NCI-H2196 treated with DMSO at 0.1 percent for 48 hours (cell line): Measurements from ENCODE around the gene DOCK1.

ENCODE experiments used
- DNase-seq: peaks from one replicate; lab custom pipeline; 2025; ENCODE audit not compliant: unreplicated experiment; lab: John Stamatoyannopoulos, UW

The DOCK1 gene

DNA sequence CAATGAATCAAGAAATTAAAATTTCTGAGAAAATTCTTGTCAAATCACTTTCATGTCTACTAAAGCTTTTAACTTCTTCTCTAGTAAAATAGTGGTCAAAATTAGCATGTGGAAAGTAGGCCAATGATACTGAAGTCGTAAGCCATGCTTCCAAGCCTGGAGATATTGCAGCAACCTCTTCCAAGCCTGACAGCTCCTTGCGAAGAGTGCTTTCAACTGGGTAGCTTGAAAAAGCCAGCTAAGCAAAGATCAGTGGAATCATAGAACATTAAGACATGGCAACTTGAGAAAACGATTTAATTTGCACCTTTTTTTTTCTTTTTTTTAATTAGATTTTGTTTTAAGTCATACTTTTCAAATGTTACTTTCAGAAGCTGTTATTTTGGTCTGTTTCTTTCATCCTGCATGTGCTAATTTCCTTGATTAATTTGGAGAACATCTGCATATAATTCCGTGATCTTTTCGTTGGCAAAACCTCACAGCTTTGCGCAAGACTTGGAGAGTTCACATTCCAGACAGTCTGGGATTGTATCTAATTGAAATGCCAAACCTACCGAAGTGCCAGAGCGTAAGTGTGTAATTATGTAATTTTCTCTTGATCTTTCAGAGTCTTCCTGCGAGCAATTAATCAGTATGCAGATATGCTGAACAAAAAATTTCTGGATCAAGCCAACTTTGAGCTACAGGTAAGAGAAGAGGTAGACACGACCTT, 433.3 kb downstream of the DOCK1 start:
- DNase-seq = no peak

DNA sequence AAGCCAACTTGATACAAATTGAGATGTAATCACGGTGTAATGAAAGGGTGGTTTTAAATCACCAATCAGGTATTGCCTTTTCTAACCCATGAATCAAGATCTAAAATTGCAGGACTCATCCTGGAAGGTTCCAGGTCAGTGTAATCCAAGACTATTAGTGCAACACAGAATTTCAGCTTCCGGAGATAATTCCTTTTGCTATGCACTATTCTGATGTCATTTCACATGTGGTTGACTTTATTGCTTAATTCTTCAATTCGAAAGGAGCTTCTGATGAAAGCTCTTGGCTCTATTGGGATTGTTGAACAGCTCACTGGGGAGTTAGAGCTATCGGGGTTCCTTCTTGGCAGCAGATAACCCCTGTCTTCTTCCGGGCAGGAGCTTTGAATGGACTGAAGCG, 438.6 kb downstream of the DOCK1 start:
- DNase-seq = no peak

DNA sequence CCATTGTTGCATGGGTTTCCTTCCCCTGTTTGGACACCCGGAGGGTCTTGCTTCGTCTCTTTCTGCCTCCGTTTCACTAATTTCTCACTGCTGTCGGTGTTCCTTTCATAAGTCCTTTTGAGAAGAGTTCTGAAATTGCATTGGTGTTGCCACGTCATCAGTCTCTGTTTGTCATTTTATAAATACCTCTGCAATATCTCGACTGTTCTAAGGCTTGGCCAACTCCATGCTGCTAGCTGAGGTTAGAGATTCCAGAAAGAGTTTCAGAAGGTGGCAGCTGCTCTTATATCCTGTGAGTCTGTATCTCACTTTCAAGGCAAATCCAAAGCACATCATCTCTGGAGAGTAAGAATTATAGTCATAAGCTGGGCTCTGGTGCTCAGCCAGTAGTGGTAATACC, 439.1 kb downstream of the DOCK1 start:
- DNase-seq = no peak

DNA sequence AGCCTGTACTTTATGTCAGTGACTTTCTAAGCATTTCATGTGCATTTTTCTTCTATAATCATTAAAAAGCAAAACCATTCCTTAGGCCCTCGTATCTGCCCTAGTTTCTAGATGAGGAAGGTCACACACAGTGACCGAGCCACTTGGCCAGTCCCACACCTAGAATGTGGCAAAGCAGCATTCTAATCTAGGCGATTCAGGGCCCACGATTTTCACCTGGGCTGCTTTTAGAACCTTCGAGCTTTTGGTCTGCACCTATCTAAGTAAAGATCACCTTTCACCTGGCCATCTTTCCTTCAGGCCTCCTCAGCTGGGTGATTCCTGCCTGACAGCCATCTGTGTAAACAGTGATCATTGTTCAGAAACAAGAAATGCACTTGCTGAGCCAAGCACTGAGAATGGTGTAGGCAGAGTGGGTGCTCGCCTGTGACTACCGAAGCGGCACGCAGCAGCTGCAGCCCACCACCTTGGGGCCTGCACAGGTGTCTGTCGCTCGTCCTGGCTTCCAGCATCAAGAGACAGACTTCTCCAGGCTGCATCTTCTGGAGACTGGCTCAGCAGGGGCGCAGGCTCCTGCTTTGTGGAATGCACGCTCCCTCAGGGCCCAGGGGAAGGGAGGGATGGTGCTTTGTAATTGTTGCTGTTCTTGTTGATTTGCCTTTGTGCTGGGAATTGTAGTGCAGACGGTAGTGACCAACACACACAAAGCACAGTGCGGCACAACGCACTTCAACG, 440.2 kb downstream of the DOCK1 start:
- no peak for DNase-seq

DNA sequence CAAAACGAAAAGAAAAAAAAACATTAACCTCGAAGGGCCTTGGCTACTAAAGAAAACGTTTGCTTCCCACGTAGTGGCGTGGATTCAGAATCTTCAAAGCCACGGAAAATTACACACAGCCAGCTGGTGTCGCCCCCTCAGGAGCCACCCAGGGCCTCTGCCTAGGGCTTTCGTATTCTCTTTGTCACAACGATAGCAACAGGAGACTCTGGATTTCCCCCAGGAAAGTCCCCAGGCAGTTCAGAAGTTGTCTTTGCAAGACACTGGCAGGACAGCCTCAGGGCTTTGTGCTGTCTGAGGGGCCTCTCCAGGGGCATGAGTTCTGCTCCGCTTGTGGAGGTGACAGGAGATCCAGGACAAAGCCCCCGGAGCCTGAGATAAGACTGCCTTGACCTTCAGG, 441.4 kb downstream of the DOCK1 start:
- no peak for DNase-seq

DNA sequence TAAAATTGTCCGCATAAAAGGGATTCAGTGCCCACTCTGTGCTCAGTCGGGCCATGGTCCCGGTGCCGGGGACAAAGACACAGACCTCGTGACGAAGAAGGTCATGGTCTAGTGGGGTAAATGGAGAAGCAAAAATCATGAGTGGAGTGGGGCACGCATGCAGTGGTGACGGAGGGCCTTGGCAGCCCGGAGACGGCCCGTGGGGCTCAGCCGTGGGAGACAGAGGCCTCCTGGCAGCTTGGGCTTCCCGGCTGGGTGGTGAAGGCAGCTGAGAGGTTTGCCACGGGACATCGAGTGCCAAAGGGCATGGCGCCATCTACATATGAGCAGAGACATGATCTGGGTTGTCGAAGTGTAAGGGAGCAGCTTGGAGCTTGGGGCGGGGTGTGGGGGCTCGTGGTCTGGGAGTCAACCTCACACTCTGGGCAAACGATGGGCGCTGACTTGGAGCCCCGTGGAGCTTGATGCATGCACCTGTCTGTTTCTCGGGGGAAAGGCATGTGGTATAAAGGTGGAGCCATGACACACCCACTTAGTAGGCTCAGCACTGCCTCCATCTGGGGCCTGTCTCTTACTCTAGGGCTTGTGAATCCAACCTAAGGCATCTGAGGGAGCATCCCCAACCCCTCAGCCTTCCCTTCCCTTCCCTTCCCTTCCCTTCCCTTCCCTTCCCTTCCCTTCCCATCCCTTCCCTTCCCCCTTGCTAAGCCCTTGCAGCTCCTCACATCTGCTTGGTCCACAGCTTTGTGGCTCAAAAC, 442.2 kb downstream of the DOCK1 start:
- DNase-seq = no peak

DNA sequence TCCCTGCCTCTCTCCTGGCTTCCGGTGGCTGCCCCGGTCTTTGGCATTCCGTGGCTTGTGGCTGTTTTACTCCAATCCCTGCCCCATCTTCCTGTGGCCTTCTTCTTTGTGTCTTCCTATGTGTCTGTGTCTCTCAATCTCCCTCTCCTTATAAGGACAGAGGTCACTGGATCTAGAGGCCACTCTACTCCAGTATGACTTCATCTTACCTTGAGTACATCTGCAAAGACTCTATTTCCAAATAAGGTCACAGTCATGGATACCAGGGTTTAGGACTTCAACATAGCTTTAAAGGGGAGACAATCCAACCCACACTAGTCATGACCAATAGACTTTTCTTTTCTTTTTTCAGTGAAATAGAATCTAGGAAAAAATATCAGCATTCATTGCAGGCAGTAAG, 444.5 kb downstream of the DOCK1 start:
- DNase-seq = no peak

DNA sequence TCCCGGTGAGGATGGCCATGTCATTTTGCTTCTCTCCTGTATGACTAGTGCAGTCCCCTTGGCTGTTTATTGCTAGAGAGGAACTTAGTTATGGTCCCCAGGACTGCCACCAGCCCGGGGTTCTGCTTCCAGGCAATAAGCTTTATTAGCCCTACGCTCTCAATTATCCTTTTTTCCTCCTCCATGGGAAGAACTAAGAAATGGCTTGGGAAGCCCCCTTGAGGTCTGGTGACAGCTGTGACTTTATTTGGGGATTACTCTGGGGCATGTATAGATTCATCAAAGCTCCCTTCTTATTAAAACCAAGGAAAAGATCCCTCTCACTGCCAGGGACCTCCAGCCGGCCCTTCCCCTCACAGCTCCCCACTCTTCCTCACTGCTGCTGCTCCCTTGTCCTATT, 446.3 kb downstream of the DOCK1 start:
- no peak for DNase-seq

DNA sequence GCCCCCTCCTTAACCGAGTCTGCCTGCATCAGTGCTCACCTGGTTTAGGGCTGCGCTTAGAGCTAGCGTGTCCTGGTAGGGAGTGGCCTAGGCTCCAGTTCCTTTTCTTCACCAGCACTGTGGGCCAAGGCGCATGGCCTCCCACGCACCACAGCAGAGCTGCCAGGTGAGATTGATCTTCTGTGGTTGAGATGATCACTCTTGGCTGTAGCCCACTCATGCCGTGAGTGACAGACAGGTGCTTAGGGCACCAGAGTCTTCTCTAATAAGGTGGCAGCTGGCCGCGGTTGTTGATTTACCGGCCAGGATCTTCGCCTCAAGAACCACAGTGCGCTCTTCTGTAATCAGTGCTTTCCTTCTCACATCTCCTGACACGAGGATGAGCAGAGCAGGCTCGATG, 448.3 kb downstream of the DOCK1 start:
- DNase-seq = no peak

DNA sequence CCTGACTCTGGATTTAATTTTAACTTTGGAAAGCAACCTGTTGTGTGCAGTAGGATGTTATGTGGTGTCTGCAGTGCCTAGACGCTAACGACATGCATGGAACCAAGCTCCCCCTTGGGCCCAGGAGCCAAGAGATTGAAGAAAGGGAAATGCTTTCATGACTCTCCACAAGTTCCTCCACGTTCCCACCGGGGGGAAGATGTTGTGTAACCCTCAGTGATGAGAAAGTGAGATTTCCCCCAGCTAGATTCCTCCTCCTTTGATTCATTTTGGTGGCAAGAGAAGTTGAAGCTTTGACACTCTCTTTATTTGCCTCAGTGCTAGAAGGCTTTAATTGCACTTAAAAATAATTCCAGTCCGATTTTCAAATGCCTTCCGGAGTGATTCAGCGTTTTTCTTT, 449.0 kb downstream of the DOCK1 start:
- DNase-seq = no peak

DNA sequence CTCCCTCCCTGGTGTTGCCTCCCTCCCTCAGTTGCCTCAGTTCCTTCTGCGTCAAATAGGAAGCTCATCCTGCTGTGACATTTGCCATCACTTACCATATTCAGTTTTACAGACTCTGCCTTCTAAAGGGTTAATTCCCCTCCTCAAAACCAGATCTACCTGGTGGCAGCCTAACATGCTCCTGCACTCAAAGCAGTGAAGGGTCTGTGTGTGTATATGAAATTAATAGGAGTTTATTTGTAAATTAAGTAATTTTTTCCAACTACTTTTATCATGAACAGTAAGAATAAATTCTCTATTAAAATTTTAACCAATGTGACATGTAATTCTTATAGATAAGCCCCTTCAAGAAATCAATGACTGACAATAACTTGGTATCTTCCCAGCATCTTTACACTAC, 449.8 kb downstream of the DOCK1 start:
- DNase-seq = no peak

DNA sequence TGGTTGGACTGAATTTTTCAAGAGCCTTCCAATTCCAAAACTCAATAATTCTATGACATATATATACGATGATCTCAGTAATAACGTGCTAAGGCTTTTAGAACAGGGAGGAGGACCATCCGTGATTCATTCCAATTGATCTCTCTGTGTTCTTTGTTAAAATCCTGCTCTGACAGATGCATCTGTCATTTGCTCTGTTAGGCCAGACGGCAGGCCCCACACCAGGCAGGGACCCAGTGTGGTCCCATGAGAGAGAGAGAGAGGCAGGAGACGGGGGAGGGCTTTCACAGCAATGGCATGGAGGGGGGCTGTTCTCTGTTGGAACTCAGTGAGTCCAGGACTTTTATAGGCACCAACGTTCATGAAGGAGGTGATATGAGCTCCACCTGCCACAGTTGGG, 451.1 kb downstream of the DOCK1 start:
- no peak for DNase-seq

DNA sequence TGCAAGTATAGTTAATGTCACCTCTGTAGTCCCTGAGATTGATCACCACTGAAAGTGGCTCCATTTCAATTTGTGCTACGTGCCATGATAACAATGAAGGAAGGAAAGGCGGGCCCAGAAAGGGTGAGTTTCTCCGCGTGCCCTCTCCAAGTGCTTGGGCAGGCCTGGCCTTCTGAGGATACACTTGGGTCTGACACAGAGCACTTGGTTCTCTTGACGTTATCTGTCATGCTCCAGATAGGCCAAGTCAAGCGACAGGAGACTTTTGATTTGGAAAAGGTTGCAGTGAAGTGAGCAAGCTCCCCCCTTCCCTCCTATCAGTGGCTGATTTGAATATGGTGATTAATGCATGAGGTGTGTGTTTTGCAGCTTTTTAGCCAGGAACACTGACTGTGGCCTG, 452.0 kb downstream of the DOCK1 start:
- DNase-seq = no peak

DNA sequence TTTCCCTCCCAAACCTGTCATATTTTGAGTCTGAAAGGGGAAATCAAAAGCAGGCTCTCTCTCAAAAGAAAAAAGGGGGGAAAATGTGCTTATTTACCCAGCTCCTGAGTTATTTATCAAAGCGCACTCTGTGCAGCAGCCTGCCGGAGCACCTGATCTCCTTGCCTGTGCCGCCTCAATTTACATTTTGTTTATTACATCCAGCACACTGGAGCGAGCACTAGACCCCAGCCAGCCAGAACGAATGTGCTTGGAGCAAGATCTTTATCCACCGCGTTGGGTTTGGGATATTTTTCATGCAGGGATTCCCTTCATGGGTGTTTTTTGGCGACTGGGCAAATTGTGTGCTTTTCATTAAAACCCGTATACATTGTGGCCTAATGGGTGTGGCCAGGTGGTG, 453.1 kb downstream of the DOCK1 start:
- no peak for DNase-seq

DNA sequence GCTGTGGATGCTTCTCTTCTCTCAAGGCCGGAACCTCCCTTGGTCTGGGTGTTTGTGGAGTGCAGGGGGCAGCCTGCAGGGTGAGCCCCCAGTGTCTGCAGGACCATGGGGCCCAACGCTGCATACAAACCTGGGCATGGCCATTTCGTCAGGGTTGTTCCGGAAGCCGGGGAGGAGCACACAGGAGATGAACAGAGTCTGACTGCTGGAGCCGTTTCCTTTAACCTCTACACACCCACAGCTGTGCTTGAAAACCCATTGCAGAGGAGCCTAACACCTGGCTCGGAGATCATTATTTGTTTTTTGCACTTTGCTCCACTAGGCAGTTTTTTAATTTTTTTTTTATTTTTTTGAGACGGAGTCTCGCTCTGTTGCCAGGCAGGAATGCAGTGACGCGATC, 458.8 kb downstream of the DOCK1 start:
- no peak for DNase-seq

DNA sequence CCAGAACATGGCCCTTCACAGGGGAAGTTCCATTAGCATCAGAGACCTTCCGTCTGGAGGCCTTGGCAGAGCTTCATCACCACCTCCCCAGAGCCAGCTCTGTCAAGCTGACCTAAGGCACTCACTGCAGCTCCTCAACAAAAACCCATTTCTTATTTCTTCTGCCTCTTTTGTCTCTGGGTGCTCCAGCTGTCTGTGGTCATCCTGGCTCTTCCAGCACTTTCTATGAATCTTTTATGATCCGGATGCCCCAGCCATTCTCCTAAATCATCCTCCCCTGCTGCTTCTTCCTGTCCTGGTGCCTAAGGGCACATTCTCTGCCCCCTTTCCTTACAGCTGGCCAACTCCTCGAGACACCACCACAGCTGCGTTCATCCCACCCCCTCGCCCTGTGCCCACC, 462.9 kb downstream of the DOCK1 start:
- no peak for DNase-seq

DNA sequence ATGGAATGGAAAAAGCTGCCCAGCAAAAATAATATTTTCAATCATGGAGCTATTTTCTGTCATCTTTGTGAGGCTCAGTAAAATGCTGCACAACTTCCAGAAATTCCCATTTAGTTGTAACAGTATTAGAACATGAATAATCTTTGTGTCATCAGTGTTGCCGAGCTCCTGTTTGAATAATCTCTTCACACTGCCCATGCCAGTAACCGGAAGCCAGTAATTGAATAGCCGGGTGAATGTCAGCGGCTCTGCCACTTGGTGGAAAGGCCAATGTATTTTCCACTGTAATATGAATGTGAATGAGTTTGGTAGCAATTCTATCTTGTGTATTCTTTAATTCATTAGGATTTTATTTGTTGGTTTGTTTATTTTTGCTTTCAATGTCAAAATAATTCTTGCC, 463.7 kb downstream of the DOCK1 start:
- no peak for DNase-seq

DNA sequence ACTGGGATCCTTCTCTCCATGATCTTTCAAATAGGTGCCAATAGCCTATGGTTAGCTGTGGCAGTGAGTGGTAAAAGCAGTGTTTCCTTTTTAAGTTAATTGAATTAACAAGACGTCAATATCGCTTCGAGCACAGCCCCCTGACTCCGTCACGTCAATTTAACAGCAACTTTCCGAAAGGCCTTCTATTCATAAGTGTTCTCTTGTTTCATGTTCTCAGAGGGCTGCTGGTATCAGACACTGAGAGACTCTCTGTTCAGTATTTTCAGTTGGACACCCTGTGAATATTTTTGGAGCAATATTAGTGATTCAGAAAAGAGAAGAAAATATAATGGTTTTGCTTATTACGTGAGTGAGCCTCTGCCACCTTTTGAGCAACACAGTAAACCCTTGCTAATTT, 465.4 kb downstream of the DOCK1 start:
- DNase-seq = no peak

DNA sequence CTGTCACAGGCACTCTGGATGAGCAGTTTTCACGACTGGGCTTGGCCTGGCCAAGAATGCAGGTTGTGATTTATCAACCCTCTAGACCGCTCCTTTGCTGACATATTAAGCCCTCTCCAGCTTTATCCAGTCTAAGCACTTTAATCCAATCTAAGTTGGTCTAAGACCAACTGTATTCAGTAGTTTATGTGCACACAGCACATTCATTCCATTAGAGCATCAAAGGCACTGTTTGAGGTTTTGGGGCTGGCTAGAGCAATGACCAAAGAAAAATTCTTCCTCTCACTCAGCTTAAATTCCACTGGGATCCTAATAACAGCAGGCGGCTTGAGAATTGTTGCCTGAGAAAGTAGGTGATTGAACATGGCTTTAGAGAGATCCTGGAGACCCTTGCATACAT, 467.1 kb downstream of the DOCK1 start:
- DNase-seq = no peak

DNA sequence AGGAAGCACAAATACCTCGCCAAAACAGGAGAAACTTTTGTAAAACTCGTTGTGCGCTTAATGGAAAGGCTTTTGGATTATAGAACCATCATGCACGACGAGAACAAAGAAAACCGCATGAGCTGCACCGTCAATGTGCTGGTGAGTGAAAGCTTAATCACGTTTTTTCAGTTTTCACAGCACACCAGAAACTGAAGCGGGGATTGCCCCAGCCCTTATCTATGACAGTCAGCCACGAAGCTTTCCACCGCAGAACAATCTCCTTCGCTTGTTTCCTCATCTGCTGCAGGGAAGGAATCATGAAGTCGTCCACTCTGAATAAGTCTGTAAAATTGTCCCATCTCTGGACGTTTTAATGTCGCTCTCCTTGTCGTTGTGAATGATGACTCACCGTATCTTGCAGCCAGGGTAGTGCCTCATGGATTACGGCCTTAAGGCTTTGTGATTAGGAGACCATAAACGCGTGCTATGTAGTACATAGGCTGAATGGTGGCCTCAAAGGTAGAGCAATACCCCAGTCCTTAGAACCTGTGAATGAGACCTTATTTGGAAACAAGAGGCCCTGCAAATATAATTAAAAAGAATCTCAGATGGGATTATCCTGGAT, 468.9 kb downstream of the DOCK1 start:
- DNase-seq = no peak

DNA sequence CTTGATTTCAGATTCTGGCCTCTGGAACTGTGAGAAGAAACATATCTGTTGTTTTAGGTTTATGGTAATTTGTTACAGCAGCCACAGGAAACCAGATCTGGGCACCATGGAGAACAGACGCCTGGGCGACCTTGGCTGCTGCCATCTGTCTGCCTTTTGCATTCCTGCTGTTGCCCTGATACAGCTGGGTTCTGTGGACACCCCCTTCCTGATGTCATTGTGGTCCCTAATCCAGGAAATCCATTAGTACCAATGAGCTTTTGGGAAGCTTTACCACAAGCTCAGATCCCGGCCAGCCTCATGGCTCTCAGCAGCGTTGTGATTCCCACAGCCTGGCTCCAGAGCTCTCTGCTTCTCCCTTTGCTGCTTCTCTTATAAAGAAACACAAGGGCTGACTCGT, 469.7 kb downstream of the DOCK1 start:
- no peak for DNase-seq

DNA sequence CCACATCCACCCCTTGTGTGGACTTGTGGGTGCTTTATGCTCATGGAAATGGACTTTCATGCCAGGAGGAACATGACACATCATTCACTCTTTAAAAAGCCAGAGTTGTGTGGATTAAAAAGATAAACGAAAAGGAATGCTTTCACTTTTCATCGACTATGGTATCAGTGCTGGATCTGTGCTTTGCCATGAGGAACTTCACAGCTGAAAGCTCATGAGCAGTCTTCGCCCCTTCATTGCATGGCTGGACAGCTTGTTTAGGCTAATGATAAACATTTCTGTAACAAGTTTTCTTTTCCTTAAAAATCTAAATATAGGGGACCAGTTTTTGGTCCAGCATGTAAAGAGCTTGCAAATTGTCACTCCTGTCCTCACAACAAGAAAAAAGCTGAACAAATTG, 470.2 kb downstream of the DOCK1 start:
- DNase-seq = no peak
